Brain microvascular endothelial cell (primary cell): ENCODE data around the gene LSAMP.

Experiments used
- DNase-seq: peaks from one replicate; pipeline ENCODE4 v3.0.0-alpha.2; 2020
- H3K27ac ChIP-seq: fragments of 250-450 bp; sonication (Bioruptor Pico); 2 replicates; pipeline ENCODE4 v1.5.1; 2020; ENCODE audit warnings: mild to moderate bottlenecking, moderate library complexity
- H3K27me3 ChIP-seq: fragments of 250-450 bp; sonication (Bioruptor Pico); replicated peaks from 2 replicates; pipeline ENCODE4 v1.5.1; 2020; ENCODE audit warnings: mild to moderate bottlenecking
- H3K36me3 ChIP-seq: fragments of 250-450 bp; sonication (Bioruptor Pico); replicated peaks from 2 replicates; pipeline ENCODE4 v1.5.1; 2020; ENCODE audit warnings: mild to moderate bottlenecking
- H3K4me3 ChIP-seq: 2 replicates; pipeline ENCODE4 v1.5.1; 2011; ENCODE audit warnings: low read depth, mild to moderate bottlenecking, control low read depth, low read length, moderate library complexity
- in situ Hi-C: cut with HindIII; loops from 2 replicates; pipeline ENCODE4 v1.10.0; 2017; ENCODE audit warnings: low sequenced_read_pairs, low pct_ligation_motif_present
- TF ChIP-seq, protein P1 (sequence below): IDR thresholded peaks from 2 replicates; pipeline ENCODE4 v1.5.1; 2011; ENCODE audit warnings: low read depth, mild to moderate bottlenecking, moderate library complexity, low read length, control low read depth, inconsistent platforms; ENCODE audit errors: missing control alignments

The LSAMP gene

DNA sequence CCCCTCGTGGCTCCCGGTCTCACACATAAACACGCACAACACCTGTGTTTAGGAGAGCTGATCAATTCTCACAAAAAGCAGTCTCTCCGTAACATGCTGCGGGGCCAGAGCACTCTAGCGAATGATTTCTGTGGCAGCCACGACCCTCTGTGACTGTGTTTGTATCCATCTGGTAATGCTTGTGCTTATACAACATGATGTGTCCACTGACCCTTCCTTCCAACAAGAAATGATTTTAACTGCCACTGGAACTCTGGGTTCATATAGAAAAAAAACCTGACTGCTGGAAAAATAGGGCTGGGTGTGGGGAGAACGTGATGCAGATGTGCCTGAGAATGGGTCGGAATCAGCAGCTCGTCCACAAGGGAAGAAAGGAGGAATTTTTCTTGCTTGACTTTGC is 411.8 kb downstream of the LSAMP start:
- in situ Hi-C loops: no loop called here
- TF ChIP-seq, protein P1, sequence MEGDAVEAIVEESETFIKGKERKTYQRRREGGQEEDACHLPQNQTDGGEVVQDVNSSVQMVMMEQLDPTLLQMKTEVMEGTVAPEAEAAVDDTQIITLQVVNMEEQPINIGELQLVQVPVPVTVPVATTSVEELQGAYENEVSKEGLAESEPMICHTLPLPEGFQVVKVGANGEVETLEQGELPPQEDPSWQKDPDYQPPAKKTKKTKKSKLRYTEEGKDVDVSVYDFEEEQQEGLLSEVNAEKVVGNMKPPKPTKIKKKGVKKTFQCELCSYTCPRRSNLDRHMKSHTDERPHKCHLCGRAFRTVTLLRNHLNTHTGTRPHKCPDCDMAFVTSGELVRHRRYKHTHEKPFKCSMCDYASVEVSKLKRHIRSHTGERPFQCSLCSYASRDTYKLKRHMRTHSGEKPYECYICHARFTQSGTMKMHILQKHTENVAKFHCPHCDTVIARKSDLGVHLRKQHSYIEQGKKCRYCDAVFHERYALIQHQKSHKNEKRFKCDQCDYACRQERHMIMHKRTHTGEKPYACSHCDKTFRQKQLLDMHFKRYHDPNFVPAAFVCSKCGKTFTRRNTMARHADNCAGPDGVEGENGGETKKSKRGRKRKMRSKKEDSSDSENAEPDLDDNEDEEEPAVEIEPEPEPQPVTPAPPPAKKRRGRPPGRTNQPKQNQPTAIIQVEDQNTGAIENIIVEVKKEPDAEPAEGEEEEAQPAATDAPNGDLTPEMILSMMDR: no peak
- Histone ChIP-seq H3K36me3 (no peaks in the 10 kb centered on the region), H3K4me3 (no peak overlapping the region), H3K27me3 (no peaks in the 10 kb centered on the region), H3K27ac (no peak overlapping the region)
- no peak for DNase-seq

DNA sequence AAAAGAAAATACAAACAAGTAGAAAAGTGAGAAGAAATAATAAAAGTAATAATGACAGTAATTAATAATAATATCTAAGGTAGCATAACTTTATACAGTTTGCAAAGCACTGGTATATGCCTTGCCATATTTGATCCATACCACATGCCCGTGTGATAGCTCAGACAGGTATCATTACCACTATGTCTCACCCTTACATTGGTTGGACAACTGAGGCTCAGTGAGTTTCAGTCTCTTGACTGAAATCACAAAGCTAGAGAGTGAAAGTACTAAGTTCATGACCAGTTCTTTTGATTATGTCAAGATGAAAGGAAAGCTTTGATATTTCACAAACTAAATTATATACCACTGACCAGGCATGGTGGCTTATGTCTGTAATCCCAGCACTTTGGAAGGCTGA is 413.1 kb downstream of the LSAMP start:
- Histone ChIP-seq H3K36me3 (no peaks in the 10 kb centered on the region), H3K4me3 (no peak overlapping the region), H3K27ac (no peak overlapping the region), H3K27me3 (no peaks in the 10 kb centered on the region)
- no peak for DNase-seq
- in situ Hi-C loops: no loop called here
- TF ChIP-seq, protein P1: no peak

DNA sequence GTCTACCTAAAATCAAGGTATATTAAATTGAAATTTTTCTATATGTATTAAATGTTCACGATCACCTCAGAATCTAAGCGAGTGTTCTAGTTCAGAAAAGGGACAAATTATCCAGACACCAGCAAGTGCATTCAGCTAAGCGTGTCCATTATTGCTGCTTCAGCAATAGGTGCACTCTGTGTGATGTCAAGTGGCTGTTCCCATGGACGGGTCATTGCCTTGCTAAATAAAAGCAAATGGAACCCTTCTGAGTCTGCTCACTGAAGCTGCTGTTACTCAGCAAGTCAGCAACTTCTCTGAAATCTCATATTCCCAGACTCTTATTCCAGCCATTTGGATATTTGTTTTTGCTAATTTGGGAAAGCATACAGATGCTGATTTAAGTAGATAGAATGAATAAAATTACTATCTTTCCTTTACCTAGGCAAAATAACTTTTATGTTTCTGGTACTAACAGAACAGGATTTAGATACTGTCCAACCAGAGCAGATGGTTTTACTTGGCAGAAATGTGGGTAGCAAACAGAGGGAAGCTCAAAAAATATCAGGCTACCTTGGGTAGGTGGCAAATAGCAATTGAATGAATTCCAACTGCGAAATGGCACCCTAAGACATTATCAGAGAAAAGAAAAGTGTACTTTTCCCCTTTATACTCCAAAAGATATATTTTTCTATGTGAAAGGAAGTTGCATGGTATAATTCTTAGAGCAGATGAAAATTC is 415.0 kb downstream of the LSAMP start:
- Histone ChIP-seq H3K27me3 (no peaks in the 10 kb centered on the region), H3K36me3 (no peaks in the 10 kb centered on the region), H3K4me3 (no peak overlapping the region), H3K27ac (no peak overlapping the region)
- in situ Hi-C loops: no loop called here
- TF ChIP-seq, protein P1: no peak
- DNase-seq: no peak

GRCh38 chr3:116029266-116029665 is 416.0 kb downstream of the LSAMP start:
- H3K36me3 ChIP-seq: no peaks in the 10 kb centered on the region
- H3K4me3 ChIP-seq: no peak overlapping the region
- H3K27ac ChIP-seq: no peak overlapping the region
- in situ Hi-C loops: no loop called here
- TF ChIP-seq, protein P1: no peak
- no peak for DNase-seq
- no peaks in the 10 kb centered on the region for H3K27me3 ChIP-seq

DNA sequence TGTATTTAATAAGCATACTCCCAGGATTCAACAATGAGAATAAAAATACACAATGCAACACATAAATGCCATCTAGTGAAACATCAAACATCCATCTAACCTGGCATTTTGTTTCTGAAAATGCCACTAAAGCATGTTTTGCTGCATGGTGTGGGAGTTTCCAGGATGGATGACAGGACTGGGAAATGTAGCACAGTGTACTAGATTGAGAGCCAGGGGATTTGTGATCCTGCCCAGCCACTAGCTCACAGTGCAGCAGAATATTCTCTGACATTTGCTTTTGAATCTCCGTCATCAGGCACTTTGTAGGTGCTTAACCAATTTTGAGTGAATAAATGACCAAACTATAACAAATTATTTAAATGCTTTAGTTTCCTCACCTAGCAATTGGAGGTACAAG is 417.1 kb downstream of the LSAMP start:
- no peak overlapping the region for H3K27ac ChIP-seq
- H3K36me3 ChIP-seq: no peaks in the 10 kb centered on the region
- in situ Hi-C loops: no loop called here
- DNase-seq: no peak
- TF ChIP-seq, protein P1: no peak
- no peaks in the 10 kb centered on the region for H3K27me3 ChIP-seq
- H3K4me3 ChIP-seq: no peak overlapping the region

- no peak for DNase-seq
- no peaks in the 10 kb centered on the region for H3K36me3 ChIP-seq
- no peaks in the 10 kb centered on the region for H3K27me3 ChIP-seq
- no peak overlapping the region for H3K4me3 ChIP-seq
- TF ChIP-seq, protein P1: no peak
- in situ Hi-C loops: no loop called here
- no peak overlapping the region for H3K27ac ChIP-seq
Measured at GRCh38 chr3:116020989-116021388, 424.3 kb downstream of the LSAMP start.
